Measurements from ENCODE around the gene GHR.
"Not testable (repeated sequence)": the region's sequence is repeated elsewhere in the genome, so short reads cannot be mapped to it uniquely, and the experiment has no call there.

The GHR gene

GRCh38 chr5:42653705-42654104 is 230.5 kb downstream of the GHR start:
- H3K27ac ChIP-seq = no peak overlapping the region
- TF ChIP-seq ZFX (IDR thresholded peaks at IDR 0.05; ENCODE audit: borderline replicate concordance) (no peak), CTCF (IDR thresholded peaks at IDR 0.05) (no peak)

- TF ChIP-seq ZFX (IDR thresholded peaks at IDR 0.05; ENCODE audit: borderline replicate concordance) (no peak), CTCF (IDR thresholded peaks at IDR 0.05) (no peak)
- no peak overlapping the region for H3K27ac ChIP-seq
Observed at GRCh38 chr5:42654645-42655044, 231.4 kb downstream of the GHR start.

GRCh38 chr5:42655982-42656650 is 232.9 kb downstream of the GHR start:
- H3K27ac ChIP-seq = no peak overlapping the region
- TF ChIP-seq CTCF (IDR thresholded peaks at IDR 0.05) = no peak
- TF ChIP-seq ZFX (IDR thresholded peaks at IDR 0.05; ENCODE audit: borderline replicate concordance) = no peak

GRCh38 chr5:42656651-42657015 is 233.4 kb downstream of the GHR start:
- peak; percentile 41 for TF ChIP-seq CTCF (IDR thresholded peaks at IDR 0.05)
- no peak for TF ChIP-seq ZFX (IDR thresholded peaks at IDR 0.05; ENCODE audit: borderline replicate concordance)
- H3K27ac ChIP-seq = no peak overlapping the region

- not testable (repeated sequence) for H3K27ac ChIP-seq
Observed at GRCh38 chr5:42659869-42660268, 236.6 kb downstream of the GHR start.

GRCh38 chr5:42665857-42666256 is 242.6 kb downstream of the GHR start:
- H3K27ac ChIP-seq = no peak overlapping the region
- TF ChIP-seq ZFX (IDR thresholded peaks at IDR 0.05; ENCODE audit: borderline replicate concordance) (no peak), CTCF (IDR thresholded peaks at IDR 0.05) (no peak)

GRCh38 chr5:42666869-42667268 is 243.6 kb downstream of the GHR start:
- no peak overlapping the region for H3K27ac ChIP-seq
- TF ChIP-seq CTCF (IDR thresholded peaks at IDR 0.05) (no peak), ZFX (IDR thresholded peaks at IDR 0.05; ENCODE audit: borderline replicate concordance) (no peak)

- no peak overlapping the region for H3K27ac ChIP-seq
- TF ChIP-seq ZFX (IDR thresholded peaks at IDR 0.05; ENCODE audit: borderline replicate concordance) (no peak), CTCF (IDR thresholded peaks at IDR 0.05) (no peak)
Observed at GRCh38 chr5:42668254-42668653, 245.0 kb downstream of the GHR start.
